CD14-positive monocyte (primary cell): ENCODE measurements around the gene CLIC3. TPM values are rescaled to one million over a fixed set of nuclear protein-coding genes. Genes with fewer than 3 reads are reported as not detected.

ENCODE experiments used
- DNase-seq, 3 donors: peaks; one replicate each; pipeline ENCODE4 v3.0.0-alpha.2; 2011 to 2022
- H2AFZ ChIP-seq: 2 replicates; pipeline ENCODE4 v1.6.0; 2012; ENCODE audit warnings: mild to moderate bottlenecking, low read depth, low read length, inconsistent platforms; ENCODE audit not compliant: insufficient read depth, poor library complexity, severe bottlenecking
- H3K27ac ChIP-seq, 2 donors: 1 replicate in 1 of 2; 2 replicates in 1 of 2; pipeline ENCODE4 v1.5.1; 2012 to 2013; ENCODE audit warnings: low read length in 2 of 2, control low read depth in 1 of 2, inconsistent platforms in 1 of 2, low read depth in 1 of 2, mild to moderate bottlenecking in 1 of 2
- H3K27me3 ChIP-seq, 2 donors: one replicate each; pipeline versions ENCODE4 v1.6.0 to v1.6.1; 2011 to 2013; ENCODE audit warnings: low read length in 2 of 2; ENCODE audit not compliant: control insufficient read depth in 2 of 2, insufficient read depth in 2 of 2
- H3K36me3 ChIP-seq, 2 donors: replicated peaks in 1 of 2; 1 replicate in 1 of 2; 2 replicates in 1 of 2; pipeline versions ENCODE4 v1.5.1 to v1.6.1; 2012 to 2013; ENCODE audit warnings: low read length in 2 of 2, control low read depth in 1 of 2, inconsistent platforms in 1 of 2, mild to moderate bottlenecking in 1 of 2; ENCODE audit not compliant: insufficient read depth in 2 of 2, control insufficient read depth in 1 of 2
- H3K4me1 ChIP-seq, 2 donors: 1 replicate in 1 of 2; 2 replicates in 1 of 2; pipeline versions ENCODE4 v1.5.1 to v1.6.1; 2012 to 2013; ENCODE audit warnings: low read length in 2 of 2, control low read depth in 1 of 2, inconsistent platforms in 1 of 2, mild to moderate bottlenecking in 1 of 2, moderate library complexity in 1 of 2; ENCODE audit not compliant: insufficient read depth in 2 of 2, control insufficient read depth in 1 of 2
- H3K4me2 ChIP-seq: replicated peaks from 2 replicates; pipeline ENCODE3; 2012; ENCODE audit warnings: low read length, moderate library complexity, mild to moderate bottlenecking; ENCODE audit not compliant: poor library complexity, severe bottlenecking; ENCODE audit errors: extremely low read depth
- H3K4me3 ChIP-seq, 3 experiments: fragments of 200-600 bp in 1 of 3; sonication (generic) in 1 of 3; replicated peaks in 1 of 3; 1 replicate in 2 of 3; 2 replicates in 1 of 3; pipeline ENCODE4 v1.5.1; 2011 to 2013; ENCODE audit warnings: low read length in 3 of 3, mild to moderate bottlenecking in 3 of 3, control low read depth in 2 of 3, low read depth in 2 of 3, inconsistent platforms in 1 of 3, moderate library complexity in 1 of 3
- H3K79me2 ChIP-seq: 2 replicates; pipeline ENCODE4 v1.6.0; 2012; ENCODE audit warnings: mild to moderate bottlenecking, control low read depth, inconsistent platforms, low read length, moderate library complexity; ENCODE audit not compliant: insufficient read depth
- H3K9ac ChIP-seq: 2 replicates; pipeline ENCODE4 v1.6.0; 2017; ENCODE audit warnings: low read length, mild to moderate bottlenecking; ENCODE audit not compliant: insufficient read depth, poor library complexity, severe bottlenecking
- H3K9me3 ChIP-seq, 2 donors: replicated peaks in 1 of 2; 1 replicate in 1 of 2; 2 replicates in 1 of 2; pipeline versions ENCODE4 v1.5.1 to v1.6.1; 2012 to 2013; ENCODE audit warnings: low read length in 2 of 2, control low read depth in 1 of 2; ENCODE audit not compliant: control insufficient read depth in 1 of 2, insufficient read depth in 1 of 2
- H4K20me1 ChIP-seq: 2 replicates; pipeline ENCODE4 v1.6.0; 2012; ENCODE audit warnings: mild to moderate bottlenecking, low read length, control low read depth, moderate library complexity; ENCODE audit not compliant: insufficient read depth
- H3K27ac Mint-ChIP-seq, 7 donors: one replicate each; pipeline ENCODE4 v1.8.0; 2020; ENCODE audit warnings: mild to moderate bottlenecking in 7 of 7, mixed read lengths in 7 of 7, moderate library complexity in 6 of 7, inconsistent platforms in 2 of 7
- H3K27me3 Mint-ChIP-seq, 3 donors: one replicate each; pipeline ENCODE4 v1.8.0; 2021 to 2022; ENCODE audit warnings: low read depth in 3 of 3, mild to moderate bottlenecking in 3 of 3, mixed read lengths in 3 of 3, moderate library complexity in 3 of 3, inconsistent platforms in 1 of 3
- H3K36me3 Mint-ChIP-seq, 2 donors: one replicate each; pipeline ENCODE4 v1.8.0; 2020; ENCODE audit warnings: mixed read lengths in 2 of 2, inconsistent platforms in 1 of 2, mild to moderate bottlenecking in 1 of 2
- H3K4me1 Mint-ChIP-seq: one replicate; pipeline ENCODE4 v1.8.0; 2020; ENCODE audit warnings: mild to moderate bottlenecking, mixed read lengths
- H3K4me3 Mint-ChIP-seq, 2 donors: one replicate each; pipeline ENCODE4 v1.8.0; 2020; ENCODE audit warnings: mild to moderate bottlenecking in 2 of 2, mixed read lengths in 2 of 2, moderate library complexity in 1 of 2
- H3K9me3 Mint-ChIP-seq, 7 donors: one replicate each; pipeline ENCODE4 v1.8.0; 2020 to 2022; ENCODE audit warnings: mixed read lengths in 7 of 7, mild to moderate bottlenecking in 6 of 7, moderate library complexity in 6 of 7, inconsistent platforms in 2 of 7
- WGBS: methylation state at CpG from one replicate; pipeline ENCODE4 v1.1.5; 2013; ENCODE audit warnings: missing lambda C conversion rate; ENCODE audit not compliant: insufficient coverage; 5-methylcytosine and 5-hydroxymethylcytosine counted together
- intact Hi-C, 2 donors: fragments of 100-400 bp; cut with micrococcal nuclease; formaldehyde crosslinking; loops; one replicate each; pipeline versions ENCODE4 v1.15.0 to v1.15.1; 2023
- polyA plus RNA-seq, 3 donors: library from polyadenylated mRNA; depleted of rRNA in 1 of 3; unstranded in 2 of 3; stranded (reverse) in 1 of 3; fragments of 300-500 nt in 2 of 3; fragments of >200 nt in 1 of 3; fragmentation: Illumina TruSeq in 2 of 3; gene quantifications; 1 replicate in 2 of 3; 2 replicates in 1 of 3; pipeline ENCODE4 v1.2.3, GENCODE V29; 2012 to 2021
- TF ChIP-seq, protein P1 (sequence below): fragments of 200-600 bp; IDR thresholded peaks from one replicate; pipeline ENCODE4 v1.8.0; 2022; ENCODE audit warnings: antibody characterized with exemption, mild to moderate bottlenecking

The CLIC3 gene
- polyA plus RNA-seq, 3 donors, result 0.29 to 0.51 TPM; not detected in 1

DNA sequence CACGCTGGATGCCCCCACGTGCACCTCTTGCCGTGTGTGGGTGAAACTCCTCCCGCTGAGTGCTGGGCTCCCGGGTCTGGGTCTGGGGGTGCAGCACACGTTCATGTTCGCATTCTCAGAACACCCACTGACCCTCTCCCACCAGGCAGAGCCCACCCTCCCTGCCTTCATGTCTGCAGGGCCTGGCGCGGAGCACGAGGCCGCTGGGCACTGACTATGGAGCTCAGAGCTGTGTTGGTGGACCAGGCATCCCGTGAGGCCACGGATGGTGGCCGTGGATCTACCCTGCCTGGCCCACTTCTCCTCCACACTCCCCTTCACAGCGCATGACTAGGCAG lies 35.5 kb downstream of the CLIC3 start:
- TF ChIP-seq, protein P1, sequence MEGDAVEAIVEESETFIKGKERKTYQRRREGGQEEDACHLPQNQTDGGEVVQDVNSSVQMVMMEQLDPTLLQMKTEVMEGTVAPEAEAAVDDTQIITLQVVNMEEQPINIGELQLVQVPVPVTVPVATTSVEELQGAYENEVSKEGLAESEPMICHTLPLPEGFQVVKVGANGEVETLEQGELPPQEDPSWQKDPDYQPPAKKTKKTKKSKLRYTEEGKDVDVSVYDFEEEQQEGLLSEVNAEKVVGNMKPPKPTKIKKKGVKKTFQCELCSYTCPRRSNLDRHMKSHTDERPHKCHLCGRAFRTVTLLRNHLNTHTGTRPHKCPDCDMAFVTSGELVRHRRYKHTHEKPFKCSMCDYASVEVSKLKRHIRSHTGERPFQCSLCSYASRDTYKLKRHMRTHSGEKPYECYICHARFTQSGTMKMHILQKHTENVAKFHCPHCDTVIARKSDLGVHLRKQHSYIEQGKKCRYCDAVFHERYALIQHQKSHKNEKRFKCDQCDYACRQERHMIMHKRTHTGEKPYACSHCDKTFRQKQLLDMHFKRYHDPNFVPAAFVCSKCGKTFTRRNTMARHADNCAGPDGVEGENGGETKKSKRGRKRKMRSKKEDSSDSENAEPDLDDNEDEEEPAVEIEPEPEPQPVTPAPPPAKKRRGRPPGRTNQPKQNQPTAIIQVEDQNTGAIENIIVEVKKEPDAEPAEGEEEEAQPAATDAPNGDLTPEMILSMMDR, result no peak
- Mint-ChIP-seq H3K27me3 (peaks cover 6 to 11% (median 7%) of the 10 kb centered on the region in 3 donors), H3K4me1 (peaks cover 8% of the 10 kb centered on the region), H3K9me3 (peaks cover 0 to 5% (median 3%) of the 10 kb centered on the region in 7 donors), H3K4me3 (no peak overlapping the region), H3K27ac (no peak overlapping the region), H3K36me3 (no peaks in the 10 kb centered on the region)
- Histone ChIP-seq H3K4me2 (no peak overlapping the region), H3K4me3 (no peak overlapping the region), H3K9me3 (no peaks in the 10 kb centered on the region), H3K79me2 (no peaks in the 10 kb centered on the region), H2AFZ (no peak overlapping the region), H3K36me3 (no peaks in the 10 kb centered on the region), H3K9ac (no peak overlapping the region), H3K27me3 (no peaks in the 10 kb centered on the region), H3K27ac (no peak overlapping the region), H3K4me1 (peaks cover 4 to 8% of the 10 kb centered on the region in 2 donors), H4K20me1 (no peaks in the 10 kb centered on the region)
- no peak for DNase-seq
- WGBS, result 93% methylated on average over 12 of the region's 15 CpGs
- intact Hi-C loops, result no loop called here

DNA sequence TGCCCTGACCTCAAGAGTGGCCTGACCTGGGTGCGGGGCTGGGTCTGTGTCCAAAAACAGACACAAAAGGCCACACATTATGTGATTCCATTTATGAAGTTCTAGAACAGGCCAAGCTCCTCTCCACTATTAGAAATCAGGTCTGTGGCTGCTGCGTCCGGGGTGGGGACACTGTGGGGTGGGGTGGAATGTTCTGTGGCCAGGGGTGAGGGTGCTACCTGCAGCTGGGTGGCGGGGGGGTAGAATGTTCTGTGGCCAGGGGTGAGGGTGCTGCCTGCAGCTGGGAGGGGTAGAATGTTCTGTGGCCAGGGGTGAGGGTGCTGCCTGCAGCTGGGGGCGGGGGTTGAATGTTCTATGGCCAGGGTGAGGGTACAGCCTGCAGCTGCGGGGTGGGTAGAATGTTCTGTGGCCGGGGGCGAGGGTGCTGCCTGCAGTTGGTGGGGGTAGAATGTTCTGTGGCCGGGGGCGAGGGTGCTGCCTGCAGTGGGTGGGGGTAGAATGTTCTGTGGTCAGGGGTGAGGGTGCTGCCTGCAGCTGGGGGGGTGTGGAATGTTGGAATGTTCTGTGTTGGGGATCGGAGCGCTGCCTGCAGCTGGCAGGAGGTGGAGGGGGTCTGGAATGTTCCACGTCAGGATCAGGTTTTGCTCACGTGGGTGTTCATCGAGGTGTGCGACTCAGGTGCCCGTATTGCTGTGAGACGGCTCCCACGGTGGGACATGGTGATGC lies 36.0 kb downstream of the CLIC3 start:
- WGBS, result 95% methylated on average over 11 of the region's 19 CpGs
- H3K4me1 Mint-ChIP-seq, result peaks cover 3% of the 10 kb centered on the region
- intact Hi-C loops, result no loop called here
- H3K9me3 Mint-ChIP-seq, result peaks cover 0 to 5% (median 3%) of the 10 kb centered on the region in 7 donors
- Histone ChIP-seq H3K4me1 (peaks cover 4 to 6% of the 10 kb centered on the region in 2 donors), H3K79me2 (no peaks in the 10 kb centered on the region), H2AFZ (no peak overlapping the region), H3K27ac (no peak overlapping the region), H3K4me2 (no peak overlapping the region), H3K36me3 (no peaks in the 10 kb centered on the region), H3K4me3 (no peak overlapping the region), H3K9ac (no peak overlapping the region), H3K9me3 (no peaks in the 10 kb centered on the region), H3K27me3 (no peaks in the 10 kb centered on the region), H4K20me1 (no peaks in the 10 kb centered on the region)
- H3K27me3 Mint-ChIP-seq, result peaks cover under 1 to 6% (median 2%) of the 10 kb centered on the region in 3 donors
- no peak overlapping the region for H3K27ac Mint-ChIP-seq
- no peaks in the 10 kb centered on the region for H3K36me3 Mint-ChIP-seq
- no peak overlapping the region for H3K4me3 Mint-ChIP-seq
- DNase-seq, result no peak
- TF ChIP-seq, protein P1, result no peak
